Measurements from ENCODE around the gene PIK3CA.
"Not testable (repeated sequence)": the region's sequence is repeated elsewhere in the genome, so short reads cannot be mapped to it uniquely, and the experiment has no call there.

The PIK3CA gene

DNA sequence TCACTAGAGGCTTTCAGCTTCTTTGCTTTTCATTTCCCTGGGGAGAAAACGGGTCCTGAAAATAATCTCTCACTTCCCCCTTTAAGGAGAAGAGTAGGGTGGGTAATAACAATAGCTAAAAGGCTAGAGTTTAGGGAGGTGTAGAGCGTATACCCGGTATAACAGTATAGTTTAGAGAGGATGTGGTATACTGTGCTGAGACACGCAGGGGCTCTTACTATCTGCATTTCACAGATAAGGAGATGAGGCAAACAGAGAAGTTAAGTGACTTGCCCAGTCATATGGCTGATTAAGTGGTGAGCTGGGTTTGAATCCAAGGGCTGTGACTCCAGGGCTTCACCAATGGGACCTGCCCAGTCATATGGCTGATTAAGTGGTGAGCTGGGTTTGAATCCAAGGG, 117.7 kb downstream of the PIK3CA start:
- no peak for DNase-seq

DNA sequence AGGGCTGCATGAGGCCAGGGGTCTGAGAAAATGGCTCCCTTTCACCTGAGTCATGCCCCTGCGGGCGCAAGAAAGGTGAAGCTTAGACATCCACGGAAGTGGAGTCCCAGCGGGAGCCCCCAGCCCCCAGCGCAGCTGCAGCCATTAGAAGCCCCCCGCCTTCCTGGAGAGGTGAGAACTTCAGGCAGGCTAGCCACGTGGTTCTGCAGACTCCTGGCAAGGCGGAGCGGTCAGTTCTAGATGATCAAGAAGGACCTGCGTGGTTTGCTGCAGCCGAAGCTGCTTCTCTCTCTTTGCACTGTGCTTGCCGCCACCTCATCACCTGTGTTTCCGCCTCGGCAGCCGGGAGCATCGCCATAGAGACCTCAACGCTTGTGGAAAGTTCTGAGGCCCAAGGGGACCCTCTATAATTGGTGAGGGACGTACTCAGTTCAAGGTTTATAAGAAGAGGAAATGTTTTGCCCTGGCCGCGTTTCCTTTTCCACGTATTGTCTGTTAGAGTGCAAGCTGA, 118.6 kb downstream of the PIK3CA start:
- DNase-seq = no peak

DNA sequence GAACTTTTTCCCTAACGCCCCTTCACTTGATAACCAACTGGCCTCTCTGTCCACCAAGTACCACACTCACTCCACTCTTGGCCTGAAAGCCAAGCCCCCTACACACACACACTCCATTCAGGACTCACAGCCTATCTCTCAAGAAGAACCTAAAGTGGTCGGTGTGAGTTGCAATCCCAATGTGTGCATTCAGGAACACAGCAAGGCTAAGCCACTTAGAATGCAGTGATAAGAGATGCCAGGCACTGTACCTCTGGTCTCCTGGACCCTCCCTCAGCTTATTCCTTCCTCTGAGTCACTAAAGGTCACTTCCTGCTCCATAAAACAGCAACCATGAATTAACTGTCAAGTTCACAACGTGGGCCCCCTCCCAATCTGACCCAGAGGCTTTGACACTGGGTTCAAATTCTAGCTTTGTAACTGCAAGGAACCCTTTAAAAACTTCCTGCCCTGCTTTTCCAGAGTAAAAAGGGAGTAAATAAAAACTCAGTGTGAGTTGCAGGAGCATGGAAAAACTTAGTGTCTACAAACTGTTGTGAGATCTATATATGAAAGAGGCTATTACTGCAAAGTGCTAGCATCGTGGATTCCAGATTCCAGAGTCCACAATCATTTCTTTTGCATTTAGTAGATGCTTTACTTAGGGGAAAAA, 120.4 kb downstream of the PIK3CA start:
- DNase-seq = no peak

DNA sequence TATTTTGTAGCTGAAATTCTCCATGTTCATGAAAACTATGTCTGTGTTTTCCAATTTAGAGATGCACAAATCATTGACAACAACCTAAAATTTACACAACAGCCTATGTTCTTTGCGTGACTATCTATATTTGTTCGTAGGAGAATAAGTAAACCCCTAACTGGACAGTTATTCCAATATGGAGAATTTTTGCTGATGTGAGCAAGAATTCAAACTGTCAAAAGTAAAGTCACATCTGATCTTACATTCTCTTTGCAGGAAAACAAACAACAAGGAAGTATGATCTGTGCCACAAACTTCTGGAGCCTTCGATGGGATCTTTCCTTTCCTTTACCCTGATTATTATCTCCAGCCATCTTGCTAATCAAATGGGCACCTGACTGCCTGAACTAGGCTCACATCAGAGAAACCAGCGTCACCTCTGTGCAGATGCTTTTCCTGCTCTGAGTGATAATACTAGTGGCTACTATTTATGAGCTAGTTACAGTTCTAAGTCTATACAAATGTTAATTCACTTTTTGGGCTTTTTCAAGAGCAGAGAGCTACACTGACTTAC, 121.1 kb downstream of the PIK3CA start:
- DNase-seq = no peak

DNA sequence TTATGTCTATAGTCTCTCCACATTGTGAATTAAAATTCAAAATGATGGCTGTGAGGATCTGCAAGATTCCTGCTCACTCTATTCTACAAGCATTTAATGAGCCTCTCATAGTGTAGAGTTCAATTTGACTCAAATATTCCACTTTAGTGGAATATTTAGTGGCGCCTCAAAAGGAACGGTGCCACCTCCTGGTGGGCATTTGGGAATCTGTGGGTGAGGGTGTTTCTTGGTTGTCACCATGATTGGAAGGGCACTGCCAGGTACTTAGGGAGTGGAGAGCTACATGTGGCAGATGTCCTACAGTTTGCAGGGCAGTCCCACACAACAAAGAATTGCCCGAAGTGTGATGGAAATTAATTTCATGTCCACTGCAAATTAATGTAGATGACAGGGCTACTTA, 124.2 kb downstream of the PIK3CA start:
- no peak for DNase-seq

DNA sequence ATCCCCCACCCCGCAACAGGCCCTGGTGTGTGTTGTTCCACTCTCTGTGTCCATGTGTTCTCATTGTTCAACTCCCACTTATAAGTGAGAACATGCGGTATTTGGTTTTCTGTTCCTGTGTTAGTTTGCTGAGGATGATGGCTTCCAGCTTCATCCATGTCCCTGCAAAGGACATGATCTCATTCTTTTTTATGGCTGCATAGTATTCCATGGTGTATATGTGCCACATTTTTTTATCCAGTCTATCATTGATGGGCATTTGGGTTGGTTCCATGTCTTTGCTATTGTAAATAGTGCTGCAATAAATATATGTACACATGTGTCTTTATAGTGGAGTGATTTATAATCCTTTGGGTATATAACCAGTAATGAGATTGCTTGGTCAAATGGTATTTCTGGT, 126.3 kb downstream of the PIK3CA start:
- DNase-seq = not testable (repeated sequence)

DNA sequence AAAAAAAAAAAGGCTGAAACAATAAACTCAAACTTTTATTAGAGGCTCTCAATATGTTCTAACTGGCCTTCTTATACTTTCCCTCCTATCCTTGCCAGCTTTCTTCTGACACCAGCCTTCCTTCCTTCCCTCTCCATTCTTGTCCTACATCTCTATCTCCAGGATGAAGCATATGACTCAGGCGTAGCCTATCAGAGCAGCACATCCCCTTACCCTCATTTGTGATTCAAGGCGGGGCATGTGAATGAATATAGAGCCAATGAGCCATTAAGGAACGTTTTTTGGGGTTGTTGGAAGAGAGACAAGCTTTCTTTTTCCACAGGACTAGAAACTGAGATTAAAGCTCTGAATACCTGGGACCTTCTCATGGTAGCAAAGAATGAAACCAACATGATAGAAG, 127.8 kb downstream of the PIK3CA start:
- no peak for DNase-seq

DNA sequence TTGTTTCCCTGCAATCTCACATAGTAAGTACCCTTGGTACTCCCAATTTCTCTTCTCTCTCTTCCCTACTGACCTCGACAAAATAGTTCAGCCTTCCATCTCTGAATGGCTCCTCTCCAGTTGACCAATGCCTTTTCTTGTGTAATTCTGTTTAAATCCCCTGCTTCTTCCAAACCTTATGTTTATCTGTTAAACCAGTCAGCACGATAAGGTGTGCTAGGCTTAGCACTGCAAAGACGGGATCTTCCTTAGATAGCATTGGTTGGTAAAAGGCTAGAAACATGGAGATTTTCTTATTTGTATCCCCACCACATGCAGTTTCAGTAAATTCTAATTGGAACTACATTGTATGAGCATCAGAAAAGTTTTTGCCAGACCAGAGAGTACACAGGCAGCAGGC, 128.6 kb downstream of the PIK3CA start:
- DNase-seq = no peak

DNA sequence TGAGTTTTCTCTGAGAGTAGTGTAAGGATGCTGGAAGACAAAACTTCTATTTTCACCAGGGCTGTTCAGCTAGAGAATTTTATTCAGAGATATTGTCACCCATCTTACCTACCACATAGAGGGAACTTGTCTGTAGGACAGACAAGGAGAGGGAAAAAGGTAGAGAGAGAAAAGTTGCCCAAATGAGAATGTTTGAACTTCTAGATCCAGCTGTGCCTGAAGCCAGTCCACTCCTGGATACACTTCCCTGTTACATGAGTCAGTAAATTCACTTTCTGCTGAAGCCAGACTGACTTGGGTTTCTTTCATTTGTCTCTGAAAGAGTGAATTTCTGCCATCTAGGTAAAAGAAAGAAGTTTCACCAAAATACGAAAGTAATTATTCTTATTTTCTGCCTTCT, 130.0 kb downstream of the PIK3CA start:
- no peak for DNase-seq

DNA sequence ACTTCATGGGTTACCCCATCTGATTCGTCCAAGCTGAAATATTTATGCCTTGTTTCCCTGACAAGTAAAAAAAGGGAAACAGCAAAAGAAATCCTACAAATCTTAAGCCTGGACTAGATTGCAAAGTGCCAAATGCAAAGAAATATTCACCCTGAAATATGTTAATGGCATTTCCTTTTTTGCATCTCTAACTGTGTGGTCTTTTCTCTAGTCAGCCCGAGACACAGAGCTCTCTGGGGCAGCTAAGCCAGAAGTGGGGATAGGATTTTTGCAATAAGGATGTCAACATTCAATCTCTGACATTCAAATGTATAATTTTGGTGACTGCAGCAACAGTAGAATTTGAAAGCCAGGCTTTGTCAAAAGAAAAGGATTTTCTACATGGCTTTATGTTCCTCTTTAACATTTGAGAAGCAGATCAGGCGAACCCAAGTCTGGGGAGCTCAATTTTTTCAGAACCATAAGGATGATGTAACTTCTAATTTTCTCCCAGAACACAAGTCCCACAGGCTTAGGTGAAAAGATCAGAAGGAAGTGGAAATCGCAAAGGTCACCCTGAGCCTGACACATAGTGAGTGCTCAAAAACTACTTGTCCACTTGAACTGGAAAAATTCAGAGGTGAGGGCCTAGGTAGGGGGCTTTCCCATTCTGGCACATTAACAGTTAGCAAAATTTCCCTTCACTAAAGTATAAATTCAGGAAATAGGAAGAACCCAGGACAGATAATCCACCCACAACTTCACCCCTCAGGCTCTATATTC, 131.0 kb downstream of the PIK3CA start:
- DNase-seq = no peak

DNA sequence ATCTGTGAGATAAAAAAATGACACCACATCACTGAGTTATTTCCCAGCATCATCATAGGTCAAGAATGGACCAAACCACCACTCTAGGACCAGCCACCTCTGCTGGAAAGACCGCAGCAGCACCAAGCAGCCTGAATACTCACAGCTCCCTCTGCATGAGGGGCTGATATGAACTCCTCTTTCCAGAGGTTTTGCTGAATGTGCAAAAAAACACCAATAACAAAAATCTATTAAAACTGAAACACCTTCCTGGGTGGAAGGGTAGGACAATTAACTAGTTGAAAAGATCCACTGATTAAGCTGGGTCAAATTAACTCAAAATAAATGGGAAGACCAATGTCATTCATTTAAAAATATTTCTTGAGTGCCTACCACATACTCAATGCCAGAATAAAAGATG, 131.7 kb downstream of the PIK3CA start:
- DNase-seq = no peak

DNA sequence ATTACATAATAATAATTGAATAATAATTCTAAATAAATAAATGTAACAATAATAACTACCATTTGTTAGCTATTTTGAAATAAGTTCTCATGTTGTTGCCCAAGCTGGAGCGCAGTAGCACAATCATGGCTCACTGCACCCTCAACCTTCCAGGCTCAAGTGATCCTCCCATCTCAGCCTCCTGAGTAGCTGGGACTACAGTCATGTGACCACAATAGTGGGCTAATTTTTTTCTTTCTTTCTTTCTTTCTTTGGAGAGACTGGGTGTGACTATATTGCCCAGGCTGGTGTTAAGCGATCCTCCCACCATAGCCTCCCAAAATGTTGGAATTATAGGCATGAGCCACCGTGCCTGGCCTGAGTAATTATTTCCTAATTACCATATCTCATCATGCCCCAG, 133.7 kb downstream of the PIK3CA start:
- no peak for DNase-seq

DNA sequence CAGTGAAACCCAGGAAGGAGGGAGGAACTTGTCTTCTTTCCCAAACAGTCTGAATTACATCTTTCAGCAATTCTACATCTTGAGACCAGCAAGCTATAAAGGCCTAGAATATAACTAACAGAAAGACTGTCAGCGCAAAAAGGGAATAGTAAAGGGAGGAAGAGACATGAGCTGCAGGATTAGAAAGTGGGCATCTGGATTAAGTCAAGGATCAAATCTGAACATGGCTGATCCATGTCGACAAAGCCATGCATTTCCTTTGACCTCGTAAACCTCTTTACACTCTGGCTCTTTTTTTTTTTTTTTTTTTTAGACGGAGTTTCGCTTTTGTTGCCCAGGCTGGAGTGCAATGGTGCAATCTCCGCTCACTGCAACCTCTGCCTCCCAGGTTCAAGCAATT, 138.2 kb downstream of the PIK3CA start:
- DNase-seq = no peak

DNA sequence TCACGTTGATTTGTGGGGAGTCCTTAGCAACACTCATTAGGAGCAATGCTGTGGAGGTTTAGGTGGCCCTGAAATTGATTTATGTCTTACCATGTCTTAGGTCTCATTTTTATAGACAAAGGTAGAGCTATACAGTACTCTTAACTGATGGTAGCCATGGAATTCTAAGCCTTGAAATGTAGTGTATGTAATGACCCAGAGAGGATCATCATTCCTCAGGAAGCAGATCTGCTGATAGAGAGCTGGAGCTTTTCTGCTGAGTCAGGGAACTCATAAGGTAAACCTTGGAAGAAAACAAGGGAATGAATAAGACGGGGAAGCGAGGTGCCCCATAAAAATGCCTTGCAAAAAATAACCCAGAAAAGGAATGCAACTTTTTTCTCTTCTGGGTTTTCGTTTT, 140.7 kb downstream of the PIK3CA start:
- no peak for DNase-seq

DNA sequence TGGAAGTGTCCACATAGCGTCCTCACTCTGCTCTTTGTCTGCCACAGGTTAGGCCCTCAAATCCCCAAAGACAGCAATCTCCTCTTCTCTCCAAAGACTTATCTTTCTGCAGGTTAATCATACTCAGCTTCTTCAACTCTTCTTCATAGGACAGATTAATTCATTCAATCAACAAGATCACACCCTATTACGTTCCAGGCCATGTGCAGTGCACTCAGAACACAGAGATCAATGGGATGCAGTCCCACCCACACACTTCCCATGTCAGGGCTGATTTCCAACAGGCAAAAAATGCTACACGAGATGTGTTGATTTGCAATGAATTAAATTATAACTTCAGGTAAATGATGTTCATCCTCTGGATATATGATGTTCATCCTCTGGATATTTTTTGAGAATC, 141.1 kb downstream of the PIK3CA start:
- no peak for DNase-seq

Measured in cerebellar nuclear complex (tissue), 1 donor.